Heart left ventricle (tissue), 13 donors: Measurements from ENCODE around the gene MT1H.

Experiments used
- POLR2A ChIP-seq, 2 donors: fragments of 450-650 bp; IDR thresholded peaks; one replicate each; pipeline ENCODE4 v1.6.1; 2017; ENCODE audit warnings: antibody characterized with exemption in 2 of 2, mild to moderate bottlenecking in 2 of 2, moderate library complexity in 2 of 2
- TF ChIP-seq, protein P1 (sequence below), 12 donors: fragments of 200-600 bp; sonication (generic) in 4 of 12; IDR thresholded peaks; one replicate each; pipeline versions ENCODE4 v1.5.0 to v1.8.0; 2018 to 2022; ENCODE audit warnings: antibody characterized with exemption in 12 of 12, mild to moderate bottlenecking in 5 of 12
- donor health status: ischemic (EF 13 %, LVEDD 7.1; RV severe dilation, severe dysfunction).
- donor health status: DM: no; HTN: yes; CAD: no.
- donor health status: DM: no; HTN: no; CAD: no.
- donor health status: ischemic (EF 25% LVEDD 6.9; RV normal size, moderate dysfunction).
- donor health status: ischemic (EF 25% LVEDD 5.7; RV mildly dilated, moderate dysfunction).
- donor health status: ischemic (EF 35%, LVEDD 5.7; RV mildly dilated, moderate dysfunction).
- donor health status: nonischemic (EF 11% LVEDD 7.7; RV severe dilation, severe dysfunction).
- donor health status: DM: yes; HTN: yes; CAD: no.
- donor health status: PGD.
- donor health status: ischemic (EF 29% LVEDD 5.4; RV normal size, mild dysfunction).
- donor health status: nonischemic (EF 23%, LVEDD 6.1; RV moderate dilation, normal function).

- TF ChIP-seq, protein P1, sequence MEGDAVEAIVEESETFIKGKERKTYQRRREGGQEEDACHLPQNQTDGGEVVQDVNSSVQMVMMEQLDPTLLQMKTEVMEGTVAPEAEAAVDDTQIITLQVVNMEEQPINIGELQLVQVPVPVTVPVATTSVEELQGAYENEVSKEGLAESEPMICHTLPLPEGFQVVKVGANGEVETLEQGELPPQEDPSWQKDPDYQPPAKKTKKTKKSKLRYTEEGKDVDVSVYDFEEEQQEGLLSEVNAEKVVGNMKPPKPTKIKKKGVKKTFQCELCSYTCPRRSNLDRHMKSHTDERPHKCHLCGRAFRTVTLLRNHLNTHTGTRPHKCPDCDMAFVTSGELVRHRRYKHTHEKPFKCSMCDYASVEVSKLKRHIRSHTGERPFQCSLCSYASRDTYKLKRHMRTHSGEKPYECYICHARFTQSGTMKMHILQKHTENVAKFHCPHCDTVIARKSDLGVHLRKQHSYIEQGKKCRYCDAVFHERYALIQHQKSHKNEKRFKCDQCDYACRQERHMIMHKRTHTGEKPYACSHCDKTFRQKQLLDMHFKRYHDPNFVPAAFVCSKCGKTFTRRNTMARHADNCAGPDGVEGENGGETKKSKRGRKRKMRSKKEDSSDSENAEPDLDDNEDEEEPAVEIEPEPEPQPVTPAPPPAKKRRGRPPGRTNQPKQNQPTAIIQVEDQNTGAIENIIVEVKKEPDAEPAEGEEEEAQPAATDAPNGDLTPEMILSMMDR (IDR thresholded peaks at IDR 0.05), result no peak
- TF ChIP-seq POLR2A (IDR thresholded peaks at IDR 0.05), result no peak
Observed at GRCh38 chr16:56645311-56645710, 24.3 kb upstream of the MT1H start.
